Vagina (tissue), 2 donors: ENCODE measurements around the gene NDST1. TPM values are rescaled to one million over a fixed set of nuclear protein-coding genes. Genes with fewer than 3 reads are reported as not detected.

Experiments used
- DNase-seq, 2 donors: peaks; one replicate each; pipeline ENCODE4 v3.0.0-alpha.2; 2017; ENCODE audit errors: extremely low spot score in 2 of 2
- H3K27ac ChIP-seq: fragments of 200-600 bp; sonication (generic); one replicate; pipeline ENCODE4 v1.5.1; 2019
- H3K27me3 ChIP-seq: fragments of 200-600 bp; sonication (generic); one replicate; pipeline ENCODE4 v1.5.1; 2019
- H3K36me3 ChIP-seq, 2 donors: fragments of 200-600 bp; sonication (generic); one replicate each; pipeline ENCODE4 v1.5.1; 2017 to 2019
- H3K4me1 ChIP-seq: fragments of 200-600 bp; sonication (generic); one replicate; pipeline ENCODE4 v1.5.1; 2019
- H3K4me3 ChIP-seq, 2 donors: fragments of 200-600 bp; sonication (generic); 1 replicate in 1 of 2; 2 replicates in 1 of 2; pipeline ENCODE4 v1.5.1; 2016 to 2019
- H3K9me3 ChIP-seq: fragments of 200-600 bp; sonication (generic); one replicate; pipeline ENCODE4 v1.5.1; 2019
- POLR2A ChIP-seq, 2 donors: fragments of 450-650 bp; IDR thresholded peaks; one replicate each; pipeline ENCODE4 v1.6.1; 2017; ENCODE audit warnings: antibody characterized with exemption in 2 of 2, mild to moderate bottlenecking in 2 of 2, moderate library complexity in 2 of 2
- POLR2AphosphoS5 ChIP-seq, 2 donors: sonication (generic); formaldehyde crosslinking; IDR thresholded peaks; one replicate each; pipeline ENCODE4 v1.9.0; 2017; ENCODE audit warnings: antibody characterized with exemption in 2 of 2, mild to moderate bottlenecking in 2 of 2, low read depth in 1 of 2; ENCODE audit not compliant: insufficient read depth in 1 of 2
- intact Hi-C: fragments of 100-400 bp; cut with DNase I; formaldehyde crosslinking; loops from one replicate; pipeline ENCODE4 v1.15.1; 2023
- total RNA-seq: library from RNA; depleted of rRNA; stranded (reverse); fragments of >200 nt; gene quantifications from one replicate; pipeline ENCODE4 v1.2.3, GENCODE V29; 2016
- TF ChIP-seq, protein P1 (sequence below), 3 experiments: fragments of 450-650 bp in 2 of 3; fragments of 200-600 bp in 1 of 3; sonication (generic) in 1 of 3; IDR thresholded peaks; one replicate each; pipeline ENCODE4 v1.5.1; 2017 to 2019; ENCODE audit warnings: antibody characterized with exemption in 3 of 3, mild to moderate bottlenecking in 2 of 3, moderate library complexity in 2 of 3

Gene NDST1
- total RNA-seq, 1 donor from 2014 or later: 73.9 TPM

DNA sequence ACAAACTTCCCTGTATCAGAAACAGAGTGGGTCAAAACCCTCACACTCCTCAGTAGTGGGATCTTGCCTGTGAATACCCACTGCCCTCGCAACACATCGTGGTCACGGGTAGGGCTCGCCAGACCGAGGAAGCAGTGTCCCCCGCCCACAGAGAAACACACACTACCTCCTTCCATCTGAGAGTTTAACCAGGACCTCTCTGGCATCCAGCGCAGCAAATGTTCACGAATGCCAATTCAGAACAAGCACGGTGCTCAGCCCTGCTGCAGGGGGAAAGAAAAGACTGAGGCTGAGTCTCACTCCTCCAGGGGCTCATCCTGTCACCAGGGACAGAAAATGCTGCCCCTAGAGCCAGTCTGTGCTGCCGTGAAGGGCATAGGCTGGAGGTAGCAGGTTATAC lies 90.1 kb downstream of the NDST1 start:
- H3K9me3 ChIP-seq: no peaks in the 10 kb centered on the region
- H3K27ac ChIP-seq: no peak overlapping the region
- H3K4me3 ChIP-seq: no peak overlapping the region
- no peaks in the 10 kb centered on the region for H3K27me3 ChIP-seq
- peaks cover 41% of the 10 kb centered on the region for H3K4me1 ChIP-seq
- no peak for DNase-seq
- TF ChIP-seq, protein P1, sequence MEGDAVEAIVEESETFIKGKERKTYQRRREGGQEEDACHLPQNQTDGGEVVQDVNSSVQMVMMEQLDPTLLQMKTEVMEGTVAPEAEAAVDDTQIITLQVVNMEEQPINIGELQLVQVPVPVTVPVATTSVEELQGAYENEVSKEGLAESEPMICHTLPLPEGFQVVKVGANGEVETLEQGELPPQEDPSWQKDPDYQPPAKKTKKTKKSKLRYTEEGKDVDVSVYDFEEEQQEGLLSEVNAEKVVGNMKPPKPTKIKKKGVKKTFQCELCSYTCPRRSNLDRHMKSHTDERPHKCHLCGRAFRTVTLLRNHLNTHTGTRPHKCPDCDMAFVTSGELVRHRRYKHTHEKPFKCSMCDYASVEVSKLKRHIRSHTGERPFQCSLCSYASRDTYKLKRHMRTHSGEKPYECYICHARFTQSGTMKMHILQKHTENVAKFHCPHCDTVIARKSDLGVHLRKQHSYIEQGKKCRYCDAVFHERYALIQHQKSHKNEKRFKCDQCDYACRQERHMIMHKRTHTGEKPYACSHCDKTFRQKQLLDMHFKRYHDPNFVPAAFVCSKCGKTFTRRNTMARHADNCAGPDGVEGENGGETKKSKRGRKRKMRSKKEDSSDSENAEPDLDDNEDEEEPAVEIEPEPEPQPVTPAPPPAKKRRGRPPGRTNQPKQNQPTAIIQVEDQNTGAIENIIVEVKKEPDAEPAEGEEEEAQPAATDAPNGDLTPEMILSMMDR (IDR thresholded peaks at IDR 0.05): no peak
- no peaks in the 10 kb centered on the region for H3K36me3 ChIP-seq
- intact Hi-C loops: no loop called here

DNA sequence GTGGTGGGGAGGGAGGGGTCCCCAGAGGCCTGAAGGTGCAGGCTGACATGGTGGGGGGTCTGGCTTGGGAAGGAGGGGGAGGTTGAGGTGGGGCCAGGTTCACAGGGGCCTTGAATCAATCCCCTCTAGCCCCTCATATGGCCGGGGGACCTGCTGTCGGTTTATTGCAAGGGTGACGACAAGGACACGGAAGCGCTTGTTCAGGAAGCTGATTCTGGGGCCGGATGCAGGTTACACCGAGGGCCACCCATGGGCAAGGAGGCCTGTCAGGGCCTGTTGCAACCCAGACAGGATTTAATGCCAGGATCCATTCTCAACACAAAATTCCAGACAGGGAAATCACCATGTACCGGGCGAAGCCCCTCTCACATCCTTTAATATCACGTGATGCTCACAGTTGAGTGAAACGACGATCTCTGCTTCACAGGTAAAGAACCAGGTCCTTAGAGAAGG lies 90.9 kb downstream of the NDST1 start:
- TF ChIP-seq POLR2AphosphoS5 (IDR thresholded peaks at IDR 0.05; ENCODE audit: insufficient read depth in 1 of 2, low read depth in 1 of 2) (no peak), POLR2A (IDR thresholded peaks at IDR 0.05) (no peak)
- TF ChIP-seq, protein P1 (IDR thresholded peaks at IDR 0.05): no peak
- H3K27ac ChIP-seq: peak overlapping the region; percentile 61
- DNase-seq: no peak
- no peaks in the 10 kb centered on the region for H3K27me3 ChIP-seq
- no peaks in the 10 kb centered on the region for H3K36me3 ChIP-seq
- H3K9me3 ChIP-seq: no peaks in the 10 kb centered on the region
- H3K4me1 ChIP-seq: peaks cover 33% of the 10 kb centered on the region
- intact Hi-C loops: no loop called here
- no peak overlapping the region for H3K4me3 ChIP-seq

DNA sequence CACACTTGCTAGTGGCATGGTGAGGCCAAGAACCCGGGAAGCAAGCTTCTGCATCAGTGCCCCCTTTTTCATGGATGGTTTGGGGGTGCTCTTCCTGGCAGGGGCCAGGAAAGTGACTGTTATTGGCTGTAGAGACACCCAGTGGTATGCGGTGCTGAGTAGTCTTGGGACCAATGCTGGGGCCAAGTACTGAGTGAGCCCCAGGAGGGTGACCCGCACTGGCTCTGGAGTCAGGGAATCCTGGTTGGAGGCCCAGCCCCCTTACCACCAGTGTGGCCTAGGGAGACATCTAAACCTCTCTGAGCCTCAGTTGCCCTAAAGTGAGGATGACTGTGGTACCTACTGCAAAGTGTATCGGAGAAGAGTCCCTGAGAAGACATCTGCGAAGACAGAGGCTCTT lies 91.3 kb downstream of the NDST1 start:
- Histone ChIP-seq H3K27ac (no peak overlapping the region), H3K27me3 (no peaks in the 10 kb centered on the region), H3K4me1 (peaks cover 29% of the 10 kb centered on the region), H3K9me3 (no peaks in the 10 kb centered on the region), H3K4me3 (no peak overlapping the region), H3K36me3 (no peaks in the 10 kb centered on the region)
- TF ChIP-seq POLR2AphosphoS5 (IDR thresholded peaks at IDR 0.05; ENCODE audit: insufficient read depth in 1 of 2, low read depth in 1 of 2) (no peak), POLR2A (IDR thresholded peaks at IDR 0.05) (no peak)
- TF ChIP-seq, protein P1 (IDR thresholded peaks at IDR 0.05): no peak
- DNase-seq: no peak
- intact Hi-C loops: no loop called here

DNA sequence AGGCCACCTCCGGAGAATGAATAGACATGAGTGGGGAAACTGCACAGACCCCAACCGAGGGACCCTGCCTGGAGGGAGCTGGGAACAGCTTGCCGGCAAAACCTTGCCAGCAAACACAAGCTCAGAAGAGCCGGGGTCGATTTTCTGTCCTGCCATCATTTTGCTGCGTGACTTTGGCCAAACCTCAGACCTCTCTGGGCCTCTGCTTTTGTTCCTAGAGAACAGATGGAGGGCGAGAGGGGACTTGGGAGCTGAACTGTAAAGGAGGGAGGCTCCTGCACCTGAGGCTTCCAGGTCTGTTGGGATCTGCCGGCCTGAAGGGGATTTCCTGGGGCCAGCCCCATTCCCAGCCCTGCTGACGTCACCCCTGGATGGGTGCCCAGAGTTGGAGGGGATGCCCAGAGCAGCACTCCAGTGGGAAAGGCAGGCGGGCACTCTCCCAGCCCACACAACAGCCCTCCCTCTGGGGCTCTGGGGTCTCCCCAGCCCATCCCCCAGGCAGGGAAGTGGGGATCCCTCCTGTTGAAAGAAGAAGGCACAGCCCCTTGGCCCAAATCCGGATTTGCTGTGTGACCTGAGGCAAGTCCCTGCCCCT lies 92.1 kb downstream of the NDST1 start:
- H3K4me1 ChIP-seq: peaks cover 29% of the 10 kb centered on the region
- no peak for DNase-seq
- intact Hi-C loops: no loop called here

More for the DNA sequence above, 92.1 kb downstream of the NDST1 start:
- H3K27me3 ChIP-seq: no peaks in the 10 kb centered on the region
- no peak overlapping the region for H3K4me3 ChIP-seq
- no peaks in the 10 kb centered on the region for H3K9me3 ChIP-seq
- H3K27ac ChIP-seq: peak overlapping the region; percentile 6
- TF ChIP-seq, protein P1 (IDR thresholded peaks at IDR 0.05): no peak
- TF ChIP-seq POLR2A (IDR thresholded peaks at IDR 0.05): no peak
- TF ChIP-seq POLR2AphosphoS5 (IDR thresholded peaks at IDR 0.05; ENCODE audit: insufficient read depth in 1 of 2, low read depth in 1 of 2): no peak
- H3K36me3 ChIP-seq: no peaks in the 10 kb centered on the region
